GM18858 (cell line): ENCODE data around the gene NMT1.

Experiments used
- ATAC-seq: cut with Tn5 transposase; IDR thresholded peaks from one replicate; pipeline ENCODE4 v1.9.1; 2021; ENCODE audit not compliant: unreplicated experiment

Gene NMT1

DNA sequence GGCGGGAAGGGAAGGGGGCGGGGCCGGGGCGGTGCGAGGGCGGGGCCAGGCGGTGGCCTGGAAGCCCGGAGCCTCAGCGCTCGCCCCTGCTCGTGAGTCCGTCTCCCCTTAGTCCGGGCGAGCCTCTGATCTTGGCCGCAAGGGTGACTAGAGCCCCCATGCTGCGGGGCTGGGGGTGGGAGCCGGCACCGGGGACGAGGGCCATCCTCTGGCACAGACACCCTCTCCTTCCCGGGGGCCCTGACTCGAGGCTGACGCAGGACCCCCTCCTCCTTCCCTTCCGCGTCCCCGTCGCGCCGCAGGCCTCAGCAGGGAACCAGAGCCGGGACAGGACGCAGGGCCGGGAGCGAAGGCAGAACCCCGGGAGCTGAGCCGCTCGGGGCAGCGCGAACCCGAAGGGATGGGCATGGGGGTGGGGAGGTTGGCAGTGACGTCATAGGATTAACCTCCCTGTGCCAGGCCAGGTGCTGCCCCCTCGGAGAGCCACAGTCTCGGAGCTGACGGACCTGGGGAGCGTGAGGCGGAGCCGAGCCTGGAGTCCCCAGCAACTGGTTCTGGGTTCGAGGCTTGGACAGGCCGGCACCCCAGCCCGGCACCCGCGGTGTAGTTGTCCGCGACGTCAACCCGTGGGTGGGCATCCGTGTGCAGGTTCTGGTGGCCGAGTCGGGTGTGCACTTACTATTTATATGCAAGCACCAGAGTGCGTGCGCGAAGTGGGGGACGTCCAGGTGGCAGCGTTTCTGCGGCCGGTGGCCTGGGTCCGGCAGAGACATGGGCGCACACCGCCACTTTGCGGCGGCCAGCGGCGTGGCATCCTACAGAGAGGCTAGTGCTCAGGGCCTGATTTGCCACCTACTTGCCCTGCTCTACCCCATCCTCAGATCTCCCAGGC lies 71.7 kb downstream of the NMT1 start:
- no peak for ATAC-seq

DNA sequence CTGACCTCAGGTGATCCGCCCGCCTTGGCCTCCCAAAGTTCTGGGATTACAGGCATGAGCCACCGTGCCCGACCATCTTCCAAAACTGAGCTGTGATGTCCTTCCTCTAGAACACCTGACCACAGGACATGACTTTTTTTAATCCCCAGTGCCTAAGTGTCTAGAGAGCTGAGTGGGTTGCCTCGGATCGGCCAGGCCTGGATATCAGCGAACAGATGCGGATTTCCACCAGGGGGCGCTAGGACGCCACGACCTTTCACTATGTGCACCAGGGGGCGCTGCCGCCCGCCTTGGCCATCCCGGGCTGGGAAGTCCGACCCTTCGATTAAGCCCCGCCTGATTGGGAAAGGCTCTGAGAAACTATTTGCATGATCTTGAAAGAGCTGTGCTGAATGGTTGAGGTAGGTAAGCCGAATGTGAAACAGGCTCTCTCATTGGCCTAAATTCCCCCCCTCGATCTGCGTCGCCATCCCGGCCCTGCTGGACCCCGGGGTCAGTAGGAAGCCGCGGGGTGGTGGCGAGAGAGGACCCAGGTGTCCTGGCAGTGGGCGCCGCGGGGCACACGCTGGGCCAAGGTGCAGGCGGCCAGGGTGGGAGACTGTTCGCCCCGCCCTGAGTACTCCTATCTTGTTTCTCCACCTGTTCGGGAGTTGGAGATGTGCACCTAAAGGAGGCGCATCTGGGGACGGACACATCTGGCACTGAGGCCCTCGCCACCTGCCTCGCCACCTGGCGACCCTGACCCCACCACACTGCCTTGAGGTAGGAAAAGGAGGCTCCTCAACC lies 74.3 kb downstream of the NMT1 start, which contains the start of gene ACBD4:
ACBD4 (plus strand) TSS at position 496 of the 786 bp plus-strand sequence. CDS start 458 bp downstream, outside the sequence.
- ATAC-seq = peak; percentile 67

DNA sequence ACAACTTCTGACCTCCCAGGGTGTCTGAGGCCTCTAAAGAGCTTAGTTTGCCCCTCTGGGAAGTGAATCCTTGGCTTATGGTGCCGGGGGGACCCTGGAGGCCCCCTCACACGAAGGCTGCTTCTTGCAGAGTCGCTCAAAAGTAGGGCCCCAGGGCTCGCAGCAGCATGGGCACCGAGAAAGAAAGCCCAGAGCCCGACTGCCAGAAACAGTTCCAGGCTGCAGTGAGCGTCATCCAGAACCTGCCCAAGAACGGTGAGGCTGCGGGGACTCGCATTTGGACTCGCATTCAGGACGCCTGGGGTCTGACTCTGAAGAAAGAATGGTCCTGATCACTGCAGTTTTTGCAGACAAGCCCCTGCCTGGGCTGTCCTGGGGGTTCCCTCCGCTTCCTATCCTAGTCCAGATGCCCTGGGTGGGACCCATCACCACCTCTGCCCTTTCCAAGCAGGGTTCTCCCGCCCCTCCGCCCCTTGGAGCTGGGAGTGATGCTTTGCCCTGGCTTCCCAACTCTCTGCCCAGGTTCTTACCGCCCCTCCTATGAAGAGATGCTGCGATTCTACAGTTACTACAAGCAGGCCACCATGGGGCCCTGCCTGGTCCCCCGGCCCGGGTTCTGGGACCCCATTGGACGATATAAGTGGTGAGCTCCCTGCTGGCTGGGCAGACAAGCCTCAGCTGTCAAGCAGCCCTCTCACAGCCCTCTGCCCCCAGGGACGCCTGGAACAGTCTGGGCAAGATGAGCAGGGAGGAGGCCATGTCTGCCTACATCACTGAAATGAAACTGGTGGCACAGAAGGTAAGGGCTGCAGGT lies 75.1 kb downstream of the NMT1 start:
- ATAC-seq = no peak

DNA sequence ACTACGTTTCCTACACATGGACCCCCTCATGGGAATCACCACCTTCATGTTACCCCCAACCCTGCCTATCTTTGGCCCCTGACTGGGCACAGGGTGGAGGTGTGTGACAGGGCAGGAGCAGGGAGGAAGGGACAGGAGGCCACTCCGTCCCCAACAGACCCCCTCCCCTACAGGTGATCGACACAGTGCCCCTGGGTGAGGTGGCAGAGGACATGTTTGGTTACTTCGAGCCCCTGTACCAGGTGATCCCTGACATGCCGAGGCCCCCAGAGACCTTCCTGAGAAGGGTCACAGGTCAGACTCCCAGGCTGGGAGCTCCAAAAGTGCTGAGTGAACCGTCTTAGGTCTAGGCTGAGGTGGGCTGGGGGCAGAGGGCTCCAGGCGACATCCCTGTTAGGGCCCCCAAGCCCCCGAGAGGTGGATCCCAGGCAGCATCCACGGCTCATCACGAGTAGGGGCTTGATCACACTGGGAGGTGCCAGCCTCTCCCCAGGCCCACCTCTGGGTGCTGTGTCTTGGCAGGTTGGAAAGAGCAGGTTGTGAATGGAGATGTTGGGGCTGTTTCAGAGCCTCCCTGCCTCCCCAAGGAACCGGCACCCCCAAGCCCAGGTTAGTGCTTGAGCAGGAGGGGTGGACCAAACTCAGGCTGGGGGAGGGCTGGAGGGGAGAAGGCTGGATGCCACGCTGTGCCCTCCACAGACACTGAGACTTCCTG lies 75.9 kb downstream of the NMT1 start:
- no peak for ATAC-seq

DNA sequence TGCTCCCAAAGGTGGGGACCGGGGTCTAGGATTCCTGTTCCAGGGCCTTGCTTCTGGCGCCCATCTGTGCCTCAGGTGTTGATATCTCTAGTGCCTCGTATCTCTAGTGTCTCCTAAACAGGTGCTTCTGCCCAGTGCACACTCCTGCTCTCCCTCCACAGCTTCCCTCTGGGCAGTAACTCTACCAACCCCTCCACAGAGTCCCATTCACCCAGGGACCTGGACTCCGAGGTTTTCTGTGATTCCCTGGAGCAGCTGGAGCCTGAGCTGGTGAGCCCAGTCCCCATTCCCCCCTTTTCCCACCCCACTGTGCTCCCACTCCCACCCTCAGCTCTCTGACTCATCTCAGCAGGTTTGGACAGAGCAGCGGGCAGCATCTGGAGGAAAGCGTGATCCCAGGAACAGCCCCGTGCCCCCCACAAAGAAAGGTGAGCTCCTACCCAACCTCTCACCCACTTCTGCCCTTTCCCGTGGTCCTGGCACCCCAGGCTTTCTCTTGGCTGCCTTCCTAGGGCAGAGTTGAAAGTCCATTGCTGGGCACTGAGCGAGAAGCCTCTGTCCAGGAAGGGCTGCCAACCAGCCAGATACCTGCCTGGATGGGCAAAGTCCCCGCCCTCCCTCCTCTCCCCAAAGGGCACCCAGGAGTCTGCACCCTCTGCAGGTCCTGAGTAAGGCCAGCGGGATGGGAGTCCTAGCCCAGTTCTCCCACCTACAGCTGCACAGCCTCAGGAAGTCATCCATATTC lies 76.6 kb downstream of the NMT1 start:
- ATAC-seq = no peak

DNA sequence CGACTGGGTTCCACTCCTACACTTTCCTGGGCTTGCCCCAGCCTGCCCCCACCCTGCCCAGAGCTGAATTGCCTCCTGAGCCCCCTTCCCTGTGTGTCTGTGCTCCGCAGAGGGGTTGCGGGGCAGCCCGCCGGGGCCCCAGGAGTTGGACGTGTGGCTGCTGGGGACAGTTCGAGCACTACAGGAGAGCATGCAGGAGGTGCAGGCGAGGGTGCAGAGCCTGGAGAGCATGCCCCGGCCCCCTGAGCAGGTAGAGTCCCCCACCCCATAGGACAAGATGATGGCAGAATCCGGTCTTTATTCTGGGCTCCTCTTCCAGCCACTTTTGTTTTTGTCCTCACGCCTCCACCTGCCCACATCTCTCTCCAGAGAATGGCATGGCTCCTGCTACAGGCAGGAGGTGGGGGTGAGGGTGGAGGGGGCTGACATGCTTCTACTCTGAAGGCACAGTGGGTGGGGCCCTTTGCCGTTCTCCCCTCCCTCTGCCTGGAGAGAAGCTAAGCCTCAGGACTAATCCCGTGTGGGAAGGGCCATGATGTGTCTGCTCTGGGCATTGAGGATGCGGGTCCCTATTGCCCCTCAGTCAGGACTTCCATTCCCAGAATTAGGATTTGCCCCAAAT lies 77.9 kb downstream of the NMT1 start:
- ATAC-seq = no peak

DNA sequence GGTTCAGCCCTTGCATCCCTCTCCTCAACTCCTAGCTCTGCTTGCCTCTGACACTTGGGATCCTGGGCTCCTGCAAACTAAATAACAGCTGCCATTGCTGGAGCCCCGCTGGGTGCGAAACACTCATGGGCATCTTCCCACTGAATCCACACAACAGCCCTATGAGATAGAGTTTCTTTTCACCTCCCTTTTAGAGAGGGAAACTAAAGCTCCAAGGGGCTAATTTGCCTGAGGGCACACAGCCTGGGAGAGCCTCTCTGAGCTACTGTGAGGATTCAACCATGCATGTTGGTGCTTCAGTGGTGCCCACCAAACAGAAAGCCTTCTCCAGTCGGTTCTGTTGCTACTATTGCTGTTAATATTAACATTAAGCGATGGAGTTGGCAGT lies 78.4 kb downstream of the NMT1 start:
- no peak for ATAC-seq

DNA sequence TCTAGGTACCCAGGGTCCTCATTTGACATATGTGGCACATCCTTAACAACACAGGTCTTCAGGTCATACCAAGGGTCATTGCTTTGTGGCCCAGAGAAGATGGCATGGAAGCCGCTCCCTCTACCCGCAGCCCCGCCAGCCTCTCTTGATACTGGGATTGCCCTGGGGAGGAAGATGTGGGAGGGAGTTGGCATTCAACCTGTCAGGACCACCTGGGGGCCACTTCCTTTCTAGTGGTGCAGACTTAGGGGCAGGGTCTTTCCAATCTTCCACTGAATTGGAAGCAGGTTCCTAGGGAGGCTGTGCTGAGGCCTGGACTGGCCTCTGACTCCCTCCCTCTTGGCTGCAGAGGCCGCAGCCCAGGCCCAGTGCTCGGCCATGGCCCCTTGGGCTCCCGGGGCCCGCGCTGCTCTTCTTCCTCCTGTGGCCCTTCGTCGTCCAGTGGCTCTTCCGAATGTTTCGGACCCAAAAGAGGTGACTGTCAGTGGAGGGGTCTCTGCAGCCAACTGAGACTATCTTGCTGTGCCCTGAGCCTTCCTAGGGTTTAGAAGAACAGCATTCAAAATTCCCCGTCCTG lies 82.1 kb downstream of the NMT1 start:
- ATAC-seq = no peak

DNA sequence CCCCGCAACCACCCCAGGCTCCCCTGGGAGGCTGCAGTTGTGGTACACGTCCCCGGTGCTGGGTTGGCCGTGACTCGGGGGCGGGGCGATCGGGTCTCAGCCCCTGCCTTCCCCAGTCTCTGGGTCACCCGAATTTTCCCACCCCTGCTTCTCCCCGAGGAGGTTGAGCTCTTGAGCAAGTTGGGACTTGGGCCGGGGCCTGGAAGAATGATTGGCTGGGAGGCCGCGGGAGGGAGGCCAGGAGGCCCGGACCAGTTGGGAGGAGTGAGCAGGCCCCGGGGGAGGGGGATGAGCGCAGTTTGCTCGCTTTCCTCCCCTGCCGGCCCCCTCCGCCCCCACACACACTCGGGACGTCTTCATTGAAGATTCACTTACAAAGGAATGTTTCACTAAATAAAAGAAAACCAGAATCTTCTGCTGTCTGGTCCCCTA lies 82.7 kb downstream of the NMT1 start:
- ATAC-seq = no peak

DNA sequence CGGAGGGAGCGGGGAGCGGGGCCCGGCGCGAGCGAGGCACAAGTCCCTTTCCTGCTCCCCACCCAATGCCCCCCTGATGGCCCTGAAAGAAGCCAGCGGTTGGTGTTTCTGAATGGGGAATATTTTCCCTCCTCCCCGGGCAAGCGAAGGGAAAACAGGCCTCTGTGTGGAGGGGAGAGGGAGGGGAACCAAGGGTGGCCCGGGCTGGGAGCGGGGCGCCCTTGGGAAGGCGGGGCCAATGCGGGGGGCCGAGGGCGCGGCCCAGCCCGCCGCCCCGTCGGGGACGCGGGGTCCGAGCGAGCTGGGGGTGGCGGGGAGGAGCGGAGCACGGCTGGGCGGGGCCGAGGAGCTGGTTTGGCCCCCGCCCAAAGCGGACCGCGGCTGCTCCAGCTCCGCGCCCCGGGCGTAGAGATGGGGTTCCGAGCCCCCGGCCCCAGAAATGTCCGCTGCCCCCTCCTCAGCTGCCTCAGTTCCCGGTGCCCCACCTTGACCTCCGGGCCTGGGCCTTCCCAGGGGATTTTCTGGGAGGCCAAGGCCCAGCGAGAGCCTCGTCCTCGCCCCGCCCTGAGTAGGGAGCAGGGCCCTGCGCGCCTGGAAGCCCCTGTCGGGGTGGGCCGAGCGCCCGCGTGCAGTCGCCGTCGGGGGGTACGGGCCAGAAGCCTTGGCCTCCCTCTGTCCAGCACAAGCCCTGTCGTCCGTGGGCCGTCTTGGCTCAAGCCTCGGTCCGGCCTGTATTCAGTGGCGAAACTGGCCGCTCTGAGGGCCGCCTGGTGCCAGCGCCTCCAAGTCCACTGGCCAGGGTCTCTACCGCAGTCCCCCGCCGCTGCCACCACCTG lies 83.3 kb downstream of the NMT1 start:
- ATAC-seq = no peak

DNA sequence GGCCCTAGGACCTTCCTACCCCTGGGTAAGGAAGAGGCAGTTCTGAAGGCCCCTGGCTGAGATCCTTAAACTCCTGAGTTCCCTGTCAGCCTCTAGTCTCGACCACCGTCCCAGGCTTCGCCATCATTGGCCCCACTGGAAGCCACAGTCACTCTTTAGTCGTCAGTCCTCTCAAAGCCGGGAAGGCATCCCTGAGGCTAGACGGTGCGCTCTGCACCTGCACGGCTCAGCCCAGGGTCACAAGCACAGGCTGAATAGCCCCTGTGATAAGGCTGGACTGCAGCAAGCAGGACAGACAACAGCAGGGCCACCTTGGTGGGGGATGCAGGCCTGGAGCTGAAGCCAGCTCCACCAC lies 83.9 kb downstream of the NMT1 start:
- ATAC-seq = no peak

DNA sequence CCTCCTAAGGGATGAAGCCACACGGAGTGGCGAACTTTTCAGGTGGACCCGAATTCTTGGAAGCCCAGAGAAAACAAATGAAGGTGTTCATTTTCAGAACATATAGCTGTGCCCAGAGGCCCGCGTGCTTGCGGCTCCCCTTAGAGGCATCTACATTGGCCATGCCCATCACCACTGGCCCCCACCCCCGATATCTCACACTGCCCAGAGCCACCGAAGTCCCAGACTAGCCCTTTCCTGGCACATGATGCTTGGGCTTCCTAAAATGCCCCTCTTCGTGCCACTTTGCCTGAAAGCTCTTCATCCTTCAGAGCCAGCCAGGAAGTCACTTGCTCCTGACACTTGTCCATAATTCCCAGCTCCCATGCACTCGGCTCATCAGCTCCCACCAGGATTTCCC lies 85.0 kb downstream of the NMT1 start:
- no peak for ATAC-seq

DNA sequence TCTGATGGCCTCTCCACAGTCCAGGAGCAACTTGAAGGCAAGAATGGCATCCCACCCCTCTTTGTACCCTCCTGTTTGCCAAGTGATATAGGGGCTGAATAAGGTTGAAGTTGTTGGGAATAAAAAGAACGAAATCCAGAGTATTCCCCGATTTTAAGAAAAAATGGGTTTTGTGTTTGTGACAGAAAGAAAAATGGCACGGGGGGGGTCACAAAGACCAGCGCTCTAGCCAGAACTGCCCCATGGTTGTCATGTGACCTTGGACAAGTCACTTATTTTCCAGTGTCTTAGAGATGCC lies 85.4 kb downstream of the NMT1 start:
- ATAC-seq = no peak

DNA sequence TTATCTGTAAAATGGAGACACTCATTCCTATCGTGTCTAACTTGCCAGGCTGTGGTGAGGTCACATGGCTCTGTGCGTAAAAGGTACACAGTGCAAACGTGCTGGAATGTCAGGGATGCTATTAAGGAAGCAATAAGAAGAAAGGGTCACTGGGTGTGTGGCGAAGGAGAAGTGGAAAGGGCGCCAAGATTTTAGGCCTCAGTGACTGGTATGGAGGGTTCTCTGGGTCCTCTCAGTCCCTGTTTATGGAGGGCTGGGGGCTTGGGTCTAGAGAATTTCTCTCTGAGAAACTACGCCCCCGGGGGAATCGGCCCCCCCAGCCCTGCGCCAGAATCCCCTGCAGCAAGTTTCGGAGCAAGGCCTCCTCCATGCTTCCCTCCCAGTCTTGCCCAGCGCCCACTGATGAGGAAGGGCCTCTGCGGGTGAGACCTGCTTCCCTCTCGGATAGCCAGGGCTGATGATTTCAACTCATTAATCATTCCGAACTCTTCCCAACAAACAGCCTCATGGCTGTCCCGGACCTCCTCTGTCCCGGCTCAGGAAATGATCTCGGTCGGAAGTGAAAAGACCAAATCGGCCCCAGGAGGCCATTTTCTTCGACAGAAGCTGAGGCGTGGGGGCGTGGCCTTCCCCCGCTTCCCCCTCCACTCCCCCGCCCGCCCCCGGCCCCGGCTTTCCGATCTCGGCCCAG lies 85.9 kb downstream of the NMT1 start:
- no peak for ATAC-seq

DNA sequence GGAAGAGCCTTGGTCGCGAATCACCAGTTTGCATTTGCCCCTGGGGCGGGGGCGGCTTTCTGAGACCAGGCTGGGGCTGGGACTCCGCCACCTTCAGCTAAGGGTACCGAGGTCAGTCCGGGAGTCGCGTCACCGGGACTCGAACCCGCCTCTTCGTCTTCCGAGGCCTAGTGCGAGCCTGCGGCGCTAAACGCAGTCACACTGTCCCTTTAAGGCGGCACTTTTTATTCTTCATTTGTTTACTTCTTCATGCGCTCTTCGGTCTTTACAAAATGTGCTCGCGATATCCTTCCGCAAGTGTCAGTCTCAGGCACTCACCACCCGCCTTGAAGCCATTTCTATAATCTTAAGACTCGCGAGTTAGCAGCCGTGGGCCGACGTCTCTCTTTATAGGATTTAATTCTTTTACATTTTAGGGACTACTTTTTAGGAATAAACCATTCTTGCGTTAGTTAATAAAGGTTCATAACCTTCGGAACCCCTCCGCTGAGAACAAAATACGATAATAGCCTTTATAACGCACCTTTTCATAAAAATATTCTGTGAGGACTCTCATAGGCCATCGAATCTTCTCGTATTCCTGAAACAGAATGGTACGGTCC lies 86.6 kb downstream of the NMT1 start:
- ATAC-seq = no peak

DNA sequence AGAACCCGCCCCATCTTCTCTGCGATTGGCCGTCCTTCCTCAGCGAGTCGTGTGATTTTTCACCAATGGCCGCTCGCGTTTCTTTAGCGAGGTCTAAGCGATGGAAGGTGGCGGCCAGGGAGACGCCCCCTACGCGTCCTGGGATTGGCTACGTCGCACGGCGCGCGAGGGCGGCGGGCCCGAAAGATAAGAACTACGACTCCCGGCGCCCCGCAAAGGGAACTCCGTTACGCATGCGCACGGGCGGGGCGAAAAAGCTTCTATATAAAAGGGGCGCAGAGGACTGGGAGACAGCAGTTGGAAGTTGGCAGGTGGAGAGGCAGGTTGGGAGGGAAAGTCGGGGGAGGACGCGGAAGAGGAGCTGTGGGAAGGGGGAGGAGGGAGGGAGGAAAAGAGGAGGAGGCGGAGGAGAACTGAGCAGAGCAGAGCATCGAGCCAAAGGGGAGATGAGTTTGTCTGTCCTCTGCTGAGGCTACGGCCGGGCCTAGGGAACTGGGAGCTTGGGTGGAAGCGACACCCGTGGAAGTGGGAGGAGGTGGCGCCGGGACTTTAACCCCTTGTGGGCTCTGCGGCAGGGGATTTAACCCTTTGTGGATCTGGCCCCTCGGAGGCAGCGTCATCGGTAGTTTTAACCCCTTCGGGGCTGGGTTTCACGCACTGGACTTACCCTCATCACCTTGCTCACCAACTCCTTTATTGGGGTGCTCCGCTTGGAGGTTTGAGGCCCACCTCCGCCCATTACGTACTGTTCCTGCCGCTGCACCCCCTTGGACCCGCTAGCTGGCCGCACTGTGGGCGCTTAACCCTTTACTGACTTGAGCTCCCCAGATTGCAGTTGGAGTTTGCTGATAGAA lies 87.3 kb downstream of the NMT1 start, which contains the start of gene HEXIM1:
HEXIM1 (plus strand) TSS at position 293 of the 854 bp plus-strand sequence. CDS start 716 bp downstream, outside the sequence.
- peak; percentile 47 for ATAC-seq
